ENCODE data around the gene NACAD.

The NACAD gene

GRCh38 chr7:45073786-45074527, 14.8 kb downstream of the NACAD start:
- no peak for DNase-seq

GRCh38 chr7:45073031-45073785, 15.6 kb downstream of the NACAD start:
- no peak for DNase-seq

GRCh38 chr7:45072131-45073030, 16.4 kb downstream of the NACAD start:
- no peak for DNase-seq

GRCh38 chr7:45071528-45071927, 17.2 kb downstream of the NACAD start:
- no peak for DNase-seq

- DNase-seq, result no peak
These were observed 18.5 kb downstream of the NACAD start for GRCh38 chr7:45070254-45070642.

- no peak for DNase-seq
These were observed 19.1 kb downstream of the NACAD start for GRCh38 chr7:45069444-45070253.

- DNase-seq, result no peak
These were observed 20.3 kb downstream of the NACAD start for GRCh38 chr7:45068236-45069023.

GRCh38 chr7:45067582-45067981, 21.2 kb downstream of the NACAD start:
- DNase-seq, result no peak

GRCh38 chr7:45066409-45066808, 22.4 kb downstream of the NACAD start:
- DNase-seq, result no peak

- no peak for DNase-seq
These were observed 23.5 kb downstream of the NACAD start for GRCh38 chr7:45065031-45065995.

GRCh38 chr7:45064047-45064725, 24.6 kb downstream of the NACAD start:
- no peak for DNase-seq

GRCh38 chr7:45061806-45062425, 26.9 kb downstream of the NACAD start:
- DNase-seq, result no peak

GRCh38 chr7:45061352-45061751, 27.4 kb downstream of the NACAD start:
- no peak for DNase-seq

- no peak for DNase-seq
These were observed 28.5 kb downstream of the NACAD start for GRCh38 chr7:45060295-45060694.

- DNase-seq, result no peak
These were observed 30.9 kb downstream of the NACAD start for GRCh38 chr7:45057878-45058277.

- DNase-seq, result no peak
These were observed 33.1 kb downstream of the NACAD start for GRCh38 chr7:45055594-45056219.

GRCh38 chr7:45055016-45055415, 33.8 kb downstream of the NACAD start:
- DNase-seq, result no peak

GRCh38 chr7:45054442-45054841, 34.3 kb downstream of the NACAD start:
- DNase-seq, result no peak

GRCh38 chr7:45053941-45054340, 34.8 kb downstream of the NACAD start:
- no peak for DNase-seq

Measured in activated effector memory CD4-positive, alpha-beta T cell treated with Interleukin-2 at 50 U/mL for 16 hours (primary cell).